WTC11 (cell line): ENCODE data around the gene SRCIN1. TPM values are rescaled to one million over a fixed set of nuclear protein-coding genes. Genes with fewer than 3 reads are reported as not detected.

Experiments
- ATAC-seq: fragments of 200-7000 bp; cut with Tn5 transposase; 2 replicates; pipeline ENCODE4 v1.10.0; 2021; ENCODE audit warnings: mild to moderate bottlenecking, moderate library complexity
- CTCF ChIA-PET: fragments of 300-600 bp; sonication (Branson Sonifier 250); formaldehyde crosslinking; loops from one replicate; lab custom pipeline; 2021; ENCODE audit warnings: antibody characterized with exemption; lab: Charles Lee
- POLR2A ChIA-PET: fragments of 350-600 bp; sonication (Branson Sonifier 250); formaldehyde crosslinking; loops from one replicate; lab custom pipeline; 2021; ENCODE audit warnings: antibody characterized with exemption; lab: Charles Lee
- DNase-seq: peaks from one replicate; pipeline ENCODE4 v3.0.0; 2021; ENCODE audit warnings: low spot score
- H3K27ac Mint-ChIP-seq: 2 replicates; pipeline ENCODE4 v1.8.0; 2021; ENCODE audit warnings: mixed read lengths
- H3K27me3 Mint-ChIP-seq: 2 replicates; pipeline ENCODE4 v1.8.0; 2021; ENCODE audit warnings: low read depth, mild to moderate bottlenecking, moderate library complexity, mixed read lengths
- H3K36me3 Mint-ChIP-seq: 2 replicates; pipeline ENCODE4 v1.8.0; 2021; ENCODE audit warnings: mixed read lengths
- H3K4me1 Mint-ChIP-seq: 2 replicates; pipeline ENCODE4 v1.8.0; 2022; ENCODE audit warnings: mixed read lengths
- H3K4me3 Mint-ChIP-seq: 2 replicates; pipeline ENCODE4 v1.8.0; 2021; ENCODE audit warnings: mild to moderate bottlenecking, moderate library complexity, mixed read lengths
- H3K9me3 Mint-ChIP-seq: 2 replicates; pipeline ENCODE4 v1.8.0; 2021; ENCODE audit warnings: mixed read lengths
- ATF1 ChIP-seq: sonication (generic); formaldehyde crosslinking; IDR thresholded peaks from 2 replicates; pipeline ENCODE4 v1.8.1; 2023; ENCODE audit warnings: mild to moderate bottlenecking, moderate library complexity, missing genetic modification reagents
- ATF6 ChIP-seq: sonication (generic); formaldehyde crosslinking; IDR thresholded peaks from 2 replicates; pipeline ENCODE4 v1.8.1; 2023; ENCODE audit warnings: mild to moderate bottlenecking, missing genetic modification reagents
- CTCF ChIP-seq: fragments of 200-600 bp; IDR thresholded peaks from 2 replicates; pipeline ENCODE4 v1.8.0; 2022; ENCODE audit warnings: antibody characterized with exemption
- ERG ChIP-seq: fragments of 250-450 bp; sonication (Bioruptor Pico); IDR thresholded peaks from 2 replicates; pipeline ENCODE4 v1.8.0; 2021; ENCODE audit warnings: mild to moderate bottlenecking
- ETV6 ChIP-seq: sonication (generic); formaldehyde crosslinking; IDR thresholded peaks from 2 replicates; pipeline ENCODE4 v1.8.1; 2022; ENCODE audit warnings: mild to moderate bottlenecking, missing genetic modification reagents
- GABPB1 ChIP-seq: sonication (generic); formaldehyde crosslinking; IDR thresholded peaks from 2 replicates; pipeline ENCODE4 v1.8.1; 2023; ENCODE audit warnings: mild to moderate bottlenecking, missing genetic modification reagents
- GTF2I ChIP-seq: fragments of 250-450 bp; sonication (Bioruptor Pico); conservative IDR thresholded peaks from 2 replicates; pipeline ENCODE4 v1.4.0; 2021; ENCODE audit warnings: mild to moderate bottlenecking
- NFATC4 ChIP-seq: fragments of 250-450 bp; sonication (Bioruptor Pico); IDR thresholded peaks from 2 replicates; pipeline ENCODE4 v1.9.0; 2021; ENCODE audit warnings: mild to moderate bottlenecking
- PRDM15 ChIP-seq: sonication (generic); formaldehyde crosslinking; IDR thresholded peaks from 2 replicates; pipeline ENCODE4 v1.8.0; 2022; ENCODE audit warnings: missing genetic modification reagents
- RORB ChIP-seq: fragments of 250-450 bp; sonication (Bioruptor Pico); IDR thresholded peaks from 2 replicates; pipeline ENCODE4 v1.9.0; 2021; ENCODE audit warnings: mild to moderate bottlenecking
- ZNF121 ChIP-seq: sonication (generic); formaldehyde crosslinking; IDR thresholded peaks from 2 replicates; pipeline ENCODE4 v1.8.0; 2023; ENCODE audit warnings: missing genetic modification reagents
- ZNF263 ChIP-seq: sonication (generic); formaldehyde crosslinking; IDR thresholded peaks from 2 replicates; pipeline ENCODE4 v1.8.1; 2022; ENCODE audit warnings: low read depth, mild to moderate bottlenecking, moderate library complexity, missing genetic modification reagents
- ZNF396 ChIP-seq: fragments of 250-450 bp; sonication (Bioruptor Pico); IDR thresholded peaks from 2 replicates; pipeline ENCODE4 v1.8.0; 2021; ENCODE audit warnings: mild to moderate bottlenecking, moderate library complexity, borderline replicate concordance
- ZSCAN18 ChIP-seq: fragments of 250-450 bp; sonication (Bioruptor Pico); IDR thresholded peaks from 2 replicates; pipeline ENCODE4 v2.1.2; 2022; ENCODE audit warnings: mild to moderate bottlenecking, moderate library complexity
- total RNA-seq: library from RNA; stranded (reverse); gene quantifications from 3 replicates; pipeline ENCODE4 v1.2.3, GENCODE V29; 2021

The SRCIN1 gene
- total RNA-seq, 1 experiment from 2014 or later, result 17.3 TPM

- CTCF ChIA-PET, result interaction anchor here (0.6 to 27.2 kb wide), 38 partner anchors 9 to 251 kb away, joined by 3 to 727 read pairs (median 4); partner anchors contain the start of genes EPOP and SRCIN1
- H3K27ac Mint-ChIP-seq, result peak overlapping the region; percentile 36; the same call in 1 of the 2 replicates
- TF ChIP-seq ETV6 (CRISPR knock-in tag) (0 out of 2 replicates have a peak, but pooled peaks have one; percentile 35), ATF6 (no peak), ERG (CRISPR knock-in tag) (0 out of 2 replicates have a peak, but pooled peaks have one; percentile 25), GABPB1 (CRISPR knock-in tag) (peak; percentile 15; the same call in 1 of the 2 replicates), ZNF121 (CRISPR knock-in tag) (peak; percentile 100), NFATC4 (no peak), ZNF263 (CRISPR knock-in tag) (no peak), GTF2I (CRISPR knock-in tag) (0 out of 2 replicates have a peak, but pooled peaks have one; percentile 53), CTCF (peak; percentile 97), ATF1 (CRISPR knock-in tag) (no peak), RORB (CRISPR knock-in tag) (no peak), PRDM15 (CRISPR knock-in tag) (0 out of 2 replicates have a peak, but pooled peaks have one; percentile 24)
- DNase-seq (peak; percentile 78), ATAC-seq (peak; percentile 60)
- no peaks in the 10 kb centered on the region for H3K9me3 Mint-ChIP-seq
- peaks cover 38% of the 10 kb centered on the region for H3K27me3 Mint-ChIP-seq
- 0 out of 2 replicates have a peak overlapping the region, but pooled peaks have one; percentile 14 for H3K4me3 Mint-ChIP-seq
- H3K4me1 Mint-ChIP-seq, result peaks cover 59% of the 10 kb centered on the region
- H3K36me3 Mint-ChIP-seq, result no peaks in the 10 kb centered on the region
- POLR2A ChIA-PET, result no interaction called here
These were observed 21.3 kb downstream of the SRCIN1 start for GRCh38 chr17:38584350-38584925.

GRCh38 chr17:38583828-38584349 lies 21.9 kb downstream of the SRCIN1 start:
- H3K9me3 Mint-ChIP-seq, result no peaks in the 10 kb centered on the region
- no peaks in the 10 kb centered on the region for H3K36me3 Mint-ChIP-seq
- H3K4me3 Mint-ChIP-seq, result no peak overlapping the region
- no peak for DNase-seq
- no peak for TF ChIP-seq ZSCAN18 (CRISPR knock-in tag)
- no peak for TF ChIP-seq ZNF396
- TF ChIP-seq, all 79 proteins: peak for 0
- H3K4me1 Mint-ChIP-seq, result peaks cover 59% of the 10 kb centered on the region
- no peak overlapping the region; the same call in 1 of the 2 replicates for H3K27ac Mint-ChIP-seq
- peaks cover 44% of the 10 kb centered on the region for H3K27me3 Mint-ChIP-seq
- CTCF ChIA-PET, result interaction anchor here (0.6 to 27.2 kb wide), 36 partner anchors 8 to 250 kb away, joined by 3 to 727 read pairs (median 4); partner anchors contain the start of genes EPOP and SRCIN1
- POLR2A ChIA-PET, result interaction anchor here (1.0 kb wide), 1 partner anchor 21 kb away, joined by 3 read pairs; no protein-coding TSS in a partner anchor
- no peak for ATAC-seq
